ENCODE results near the gene EIF5B. TPM values are rescaled to one million over a fixed set of nuclear protein-coding genes. Genes with fewer than 3 reads are reported as not detected.

Gene EIF5B
- total RNA-seq, 1 donor from 2014 or later: 65.6 TPM

- H3K4me3 ChIP-seq (ENCODE audit: insufficient read depth, low read depth, low read length): no peak overlapping the region
- TF ChIP-seq, protein P1, sequence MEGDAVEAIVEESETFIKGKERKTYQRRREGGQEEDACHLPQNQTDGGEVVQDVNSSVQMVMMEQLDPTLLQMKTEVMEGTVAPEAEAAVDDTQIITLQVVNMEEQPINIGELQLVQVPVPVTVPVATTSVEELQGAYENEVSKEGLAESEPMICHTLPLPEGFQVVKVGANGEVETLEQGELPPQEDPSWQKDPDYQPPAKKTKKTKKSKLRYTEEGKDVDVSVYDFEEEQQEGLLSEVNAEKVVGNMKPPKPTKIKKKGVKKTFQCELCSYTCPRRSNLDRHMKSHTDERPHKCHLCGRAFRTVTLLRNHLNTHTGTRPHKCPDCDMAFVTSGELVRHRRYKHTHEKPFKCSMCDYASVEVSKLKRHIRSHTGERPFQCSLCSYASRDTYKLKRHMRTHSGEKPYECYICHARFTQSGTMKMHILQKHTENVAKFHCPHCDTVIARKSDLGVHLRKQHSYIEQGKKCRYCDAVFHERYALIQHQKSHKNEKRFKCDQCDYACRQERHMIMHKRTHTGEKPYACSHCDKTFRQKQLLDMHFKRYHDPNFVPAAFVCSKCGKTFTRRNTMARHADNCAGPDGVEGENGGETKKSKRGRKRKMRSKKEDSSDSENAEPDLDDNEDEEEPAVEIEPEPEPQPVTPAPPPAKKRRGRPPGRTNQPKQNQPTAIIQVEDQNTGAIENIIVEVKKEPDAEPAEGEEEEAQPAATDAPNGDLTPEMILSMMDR (IDR thresholded peaks at IDR 0.05; ENCODE audit: insufficient read depth, low read depth, low read length): no peak
- TF ChIP-seq EZH2 (IDR thresholded peaks at IDR 0.05; ENCODE audit: insufficient read depth, low read length): no peak
- peak overlapping the region; percentile 67 for H3K27ac ChIP-seq (ENCODE audit: low read depth, low read length)
- no peak overlapping the region for H2AFZ ChIP-seq (ENCODE audit: low read depth, low read length)
- no peaks in the 10 kb centered on the region for H3K9me3 ChIP-seq (ENCODE audit: insufficient read depth, low read depth, low read length)
- no peaks in the 10 kb centered on the region for H3K27me3 ChIP-seq (ENCODE audit: insufficient read depth, low read length)
- H3K4me1 ChIP-seq (ENCODE audit: insufficient read depth, low read length): peaks cover 24% of the 10 kb centered on the region
- H3K79me2 ChIP-seq (ENCODE audit: insufficient read depth, low read length): peaks cover 2% of the 10 kb centered on the region
- peaks cover 9% of the 10 kb centered on the region for H4K20me1 ChIP-seq (ENCODE audit: insufficient read depth, low read length)
- peaks cover 19% of the 10 kb centered on the region for H3K36me3 Mint-ChIP-seq (ENCODE audit: low read depth, unreplicated experiment)
- H3K9ac ChIP-seq (ENCODE audit: low read length): peak overlapping the region; percentile 49
- H3K27ac Mint-ChIP-seq (ENCODE audit: unreplicated experiment): peak overlapping the region; percentile 94
- H3K36me3 ChIP-seq (ENCODE audit: insufficient read depth, low read length): peaks cover 22% of the 10 kb centered on the region
- H3K9me3 Mint-ChIP-seq (ENCODE audit: unreplicated experiment): no peaks in the 10 kb centered on the region
- peaks cover 30% of the 10 kb centered on the region for H3K4me1 Mint-ChIP-seq (ENCODE audit: low read depth, unreplicated experiment)
- peak overlapping the region; percentile 63 for H3K4me2 ChIP-seq (ENCODE audit: low read length)
- H3K27me3 Mint-ChIP-seq (ENCODE audit: low read depth, unreplicated experiment): no peaks in the 10 kb centered on the region
- FAIRE-seq (peak; percentile 78), DNase-seq (ENCODE audit: low read depth) (peak; percentile 62)
- H3K4me3 Mint-ChIP-seq (ENCODE audit: unreplicated experiment): no peak overlapping the region
Measured at GRCh38 chr2:99420751-99421299, 83.6 kb downstream of the EIF5B start.

DNA sequence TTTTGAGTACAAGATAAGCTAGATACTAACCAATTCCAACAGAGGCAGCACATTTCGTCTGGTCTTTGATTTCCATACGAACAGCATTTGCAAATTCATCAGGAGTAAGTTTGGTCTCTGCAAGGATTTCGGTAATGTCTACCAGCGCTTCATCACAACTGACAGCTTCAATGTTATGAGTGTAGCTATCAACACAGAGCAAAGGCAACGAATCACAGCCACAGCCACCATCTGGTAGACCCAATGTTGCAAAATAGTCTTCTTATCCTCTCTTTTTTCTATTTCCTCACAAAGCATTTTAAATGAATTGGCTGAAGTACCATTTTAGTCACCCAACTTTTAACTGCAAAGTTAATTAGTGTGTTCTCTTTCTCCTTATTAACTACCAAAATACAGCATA lies 84.3 kb downstream of the EIF5B start:
- Histone ChIP-seq H3K9me3 (ENCODE audit: insufficient read depth, low read depth, low read length) (no peaks in the 10 kb centered on the region), H3K36me3 (ENCODE audit: insufficient read depth, low read length) (peaks cover 19% of the 10 kb centered on the region), H3K27ac (ENCODE audit: low read depth, low read length) (peak overlapping the region; percentile 16), H3K9ac (ENCODE audit: low read length) (no peak overlapping the region), H3K4me2 (ENCODE audit: low read length) (no peak overlapping the region), H3K79me2 (ENCODE audit: insufficient read depth, low read length) (peaks cover 2% of the 10 kb centered on the region), H2AFZ (ENCODE audit: low read depth, low read length) (no peak overlapping the region), H3K4me3 (ENCODE audit: insufficient read depth, low read depth, low read length) (no peak overlapping the region), H3K4me1 (ENCODE audit: insufficient read depth, low read length) (peaks cover 24% of the 10 kb centered on the region), H3K27me3 (ENCODE audit: insufficient read depth, low read length) (no peaks in the 10 kb centered on the region), H4K20me1 (ENCODE audit: insufficient read depth, low read length) (peaks cover 9% of the 10 kb centered on the region)
- peaks cover 16% of the 10 kb centered on the region for H3K36me3 Mint-ChIP-seq (ENCODE audit: low read depth, unreplicated experiment)
- no peaks in the 10 kb centered on the region for H3K27me3 Mint-ChIP-seq (ENCODE audit: low read depth, unreplicated experiment)
- H3K27ac Mint-ChIP-seq (ENCODE audit: unreplicated experiment): no peak overlapping the region
- no peaks in the 10 kb centered on the region for H3K9me3 Mint-ChIP-seq (ENCODE audit: unreplicated experiment)
- no peak overlapping the region for H3K4me3 Mint-ChIP-seq (ENCODE audit: unreplicated experiment)
- DNase-seq (ENCODE audit: low read depth) (peak; percentile 8), FAIRE-seq (no peak)
- no peak for TF ChIP-seq EZH2 (IDR thresholded peaks at IDR 0.05; ENCODE audit: insufficient read depth, low read length)
- TF ChIP-seq, protein P1 (IDR thresholded peaks at IDR 0.05; ENCODE audit: insufficient read depth, low read depth, low read length): no peak
- peaks cover 30% of the 10 kb centered on the region for H3K4me1 Mint-ChIP-seq (ENCODE audit: low read depth, unreplicated experiment)

- H3K4me3 ChIP-seq (ENCODE audit: insufficient read depth, low read depth, low read length): no peak overlapping the region
- H3K27ac ChIP-seq (ENCODE audit: low read depth, low read length): no peak overlapping the region
- Mint-ChIP-seq H3K36me3 (ENCODE audit: low read depth, unreplicated experiment) (peaks cover 13% of the 10 kb centered on the region), H3K4me1 (ENCODE audit: low read depth, unreplicated experiment) (peaks cover 30% of the 10 kb centered on the region), H3K27me3 (ENCODE audit: low read depth, unreplicated experiment) (no peaks in the 10 kb centered on the region), H3K27ac (ENCODE audit: unreplicated experiment) (no peak overlapping the region), H3K9me3 (ENCODE audit: unreplicated experiment) (no peaks in the 10 kb centered on the region), H3K4me3 (ENCODE audit: unreplicated experiment) (no peak overlapping the region)
- TF ChIP-seq EZH2 (IDR thresholded peaks at IDR 0.05; ENCODE audit: insufficient read depth, low read length): no peak
- TF ChIP-seq, protein P1 (IDR thresholded peaks at IDR 0.05; ENCODE audit: insufficient read depth, low read depth, low read length): no peak
- H3K27me3 ChIP-seq (ENCODE audit: insufficient read depth, low read length): no peaks in the 10 kb centered on the region
- H3K4me2 ChIP-seq (ENCODE audit: low read length): no peak overlapping the region
- H3K79me2 ChIP-seq (ENCODE audit: insufficient read depth, low read length): peaks cover 2% of the 10 kb centered on the region
- H4K20me1 ChIP-seq (ENCODE audit: insufficient read depth, low read length): peaks cover 9% of the 10 kb centered on the region
- DNase-seq (ENCODE audit: low read depth) (no peak), FAIRE-seq (no peak)
- peaks cover 23% of the 10 kb centered on the region for H3K36me3 ChIP-seq (ENCODE audit: insufficient read depth, low read length)
- H3K9me3 ChIP-seq (ENCODE audit: insufficient read depth, low read depth, low read length): no peaks in the 10 kb centered on the region
- no peak overlapping the region for H3K9ac ChIP-seq (ENCODE audit: low read length)
- peaks cover 24% of the 10 kb centered on the region for H3K4me1 ChIP-seq (ENCODE audit: insufficient read depth, low read length)
- no peak overlapping the region for H2AFZ ChIP-seq (ENCODE audit: low read depth, low read length)
Measured at GRCh38 chr2:99422599-99422998, 85.4 kb downstream of the EIF5B start.

All from astrocyte (in vitro differentiated cells and primary cell).